Astrocyte (in vitro differentiated cells and primary cell): ENCODE measurements around the gene CHL1. TPM values are rescaled to one million over a fixed set of nuclear protein-coding genes. Genes with fewer than 3 reads are reported as not detected.

Source experiments
- DNase-seq: peaks from one replicate; pipeline ENCODE4 v3.0.0-alpha.2; 2010; ENCODE audit warnings: low read depth
- FAIRE-seq: peaks from 2 replicates; lab custom pipeline; 2011; peaks lifted over from hg19 to GRCh38; lab: Jason Lieb, UNC
- H2AFZ ChIP-seq: 2 replicates; pipeline ENCODE4 v1.6.0; 2012; ENCODE audit warnings: low read depth, low read length, inconsistent platforms
- H3K27ac ChIP-seq: 2 replicates; pipeline ENCODE4 v1.5.1; 2011; ENCODE audit warnings: low read depth, low read length, inconsistent platforms
- H3K27me3 ChIP-seq: 2 replicates; pipeline ENCODE4 v1.6.0; 2011; ENCODE audit warnings: low read length, inconsistent platforms; ENCODE audit not compliant: insufficient read depth
- H3K36me3 ChIP-seq: 2 replicates; pipeline ENCODE4 v1.5.1; 2011; ENCODE audit warnings: low read length, inconsistent platforms; ENCODE audit not compliant: insufficient read depth
- H3K4me1 ChIP-seq: 2 replicates; pipeline ENCODE4 v1.5.1; 2011; ENCODE audit warnings: low read length, inconsistent platforms; ENCODE audit not compliant: insufficient read depth
- H3K4me2 ChIP-seq: 2 replicates; pipeline ENCODE4 v1.6.0; 2012; ENCODE audit warnings: low read length, inconsistent platforms
- H3K4me3 ChIP-seq: 2 replicates; pipeline ENCODE4 v1.5.1; 2011; ENCODE audit warnings: low read depth, mild to moderate bottlenecking, low read length, inconsistent platforms; ENCODE audit not compliant: insufficient read depth
- H3K79me2 ChIP-seq: 2 replicates; pipeline ENCODE4 v1.6.0; 2012; ENCODE audit warnings: mild to moderate bottlenecking, low read length, inconsistent platforms; ENCODE audit not compliant: insufficient read depth
- H3K9ac ChIP-seq: 2 replicates; pipeline ENCODE4 v1.6.0; 2012; ENCODE audit warnings: mild to moderate bottlenecking, low read length, inconsistent platforms
- H3K9me3 ChIP-seq: 2 replicates; pipeline ENCODE4 v1.5.1; 2012; ENCODE audit warnings: low read depth, mild to moderate bottlenecking, low read length, inconsistent platforms; ENCODE audit not compliant: insufficient read depth
- H4K20me1 ChIP-seq: 2 replicates; pipeline ENCODE4 v1.6.0; 2012; ENCODE audit warnings: low read length, inconsistent platforms; ENCODE audit not compliant: insufficient read depth
- H3K27ac Mint-ChIP-seq: one replicate; pipeline ENCODE4 v1.8.0; 2021; ENCODE audit warnings: mild to moderate bottlenecking, mixed read lengths; ENCODE audit not compliant: unreplicated experiment
- H3K27me3 Mint-ChIP-seq: one replicate; pipeline ENCODE4 v1.8.0; 2021; ENCODE audit warnings: low read depth, mixed read lengths; ENCODE audit not compliant: unreplicated experiment
- H3K36me3 Mint-ChIP-seq: one replicate; pipeline ENCODE4 v1.8.0; 2021; ENCODE audit warnings: low read depth, mixed read lengths; ENCODE audit not compliant: unreplicated experiment
- H3K4me1 Mint-ChIP-seq: one replicate; pipeline ENCODE4 v1.8.0; 2021; ENCODE audit warnings: low read depth, mixed read lengths; ENCODE audit not compliant: unreplicated experiment
- H3K4me3 Mint-ChIP-seq: one replicate; pipeline ENCODE4 v1.8.0; 2021; ENCODE audit warnings: mild to moderate bottlenecking, moderate library complexity, mixed read lengths; ENCODE audit not compliant: unreplicated experiment
- H3K9me3 Mint-ChIP-seq: one replicate; pipeline ENCODE4 v1.8.0; 2021; ENCODE audit warnings: mild to moderate bottlenecking, mixed read lengths; ENCODE audit not compliant: unreplicated experiment
- EZH2 ChIP-seq: IDR thresholded peaks from 2 replicates; pipeline ENCODE4 v1.6.1; 2012; ENCODE audit warnings: mild to moderate bottlenecking, low read length, inconsistent platforms; ENCODE audit not compliant: insufficient read depth
- total RNA-seq: library from RNA; stranded (reverse); gene quantifications from 2 replicates; pipeline ENCODE4 v1.2.1, GENCODE V29; 2021
- TF ChIP-seq, protein P1 (sequence below): IDR thresholded peaks from 2 replicates; pipeline ENCODE4 v1.5.1; 2011; ENCODE audit warnings: low read depth, mild to moderate bottlenecking, inconsistent platforms, low read length, moderate library complexity; ENCODE audit not compliant: insufficient read depth

The CHL1 gene
- total RNA-seq, 1 donor from 2014 or later, result not detected

DNA sequence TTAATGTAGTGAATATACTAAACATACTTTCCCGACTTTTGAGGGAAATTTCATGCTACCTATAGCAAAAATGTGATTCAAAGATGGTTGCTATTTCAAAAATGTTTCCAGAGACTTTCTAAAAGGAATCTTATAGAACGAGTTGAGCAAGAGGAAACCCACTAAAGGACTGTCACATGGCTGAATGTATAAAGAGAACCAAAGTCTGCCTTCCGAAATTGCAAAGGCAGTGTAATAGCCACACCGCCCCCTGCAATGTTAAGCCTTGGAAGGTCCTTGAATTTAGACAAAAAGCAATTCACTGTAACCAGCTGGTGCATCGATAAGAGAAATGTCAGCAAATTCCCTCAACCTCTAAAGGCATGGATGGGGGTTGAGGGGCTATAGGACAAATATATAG, 142.8 kb downstream of the CHL1 start:
- FAIRE-seq (no peak), DNase-seq (no peak)
- H3K36me3 Mint-ChIP-seq, result no peaks in the 10 kb centered on the region
- Histone ChIP-seq H3K79me2 (no peaks in the 10 kb centered on the region), H3K27me3 (no peaks in the 10 kb centered on the region), H3K4me2 (no peak overlapping the region), H3K27ac (no peak overlapping the region), H2AFZ (no peak overlapping the region), H3K36me3 (no peaks in the 10 kb centered on the region), H3K9me3 (no peaks in the 10 kb centered on the region), H4K20me1 (no peaks in the 10 kb centered on the region), H3K9ac (no peak overlapping the region), H3K4me3 (no peak overlapping the region), H3K4me1 (no peaks in the 10 kb centered on the region)
- H3K4me3 Mint-ChIP-seq, result no peak overlapping the region
- H3K4me1 Mint-ChIP-seq, result no peaks in the 10 kb centered on the region
- no peak overlapping the region for H3K27ac Mint-ChIP-seq
- H3K9me3 Mint-ChIP-seq, result no peaks in the 10 kb centered on the region
- no peaks in the 10 kb centered on the region for H3K27me3 Mint-ChIP-seq
- TF ChIP-seq, protein P1, sequence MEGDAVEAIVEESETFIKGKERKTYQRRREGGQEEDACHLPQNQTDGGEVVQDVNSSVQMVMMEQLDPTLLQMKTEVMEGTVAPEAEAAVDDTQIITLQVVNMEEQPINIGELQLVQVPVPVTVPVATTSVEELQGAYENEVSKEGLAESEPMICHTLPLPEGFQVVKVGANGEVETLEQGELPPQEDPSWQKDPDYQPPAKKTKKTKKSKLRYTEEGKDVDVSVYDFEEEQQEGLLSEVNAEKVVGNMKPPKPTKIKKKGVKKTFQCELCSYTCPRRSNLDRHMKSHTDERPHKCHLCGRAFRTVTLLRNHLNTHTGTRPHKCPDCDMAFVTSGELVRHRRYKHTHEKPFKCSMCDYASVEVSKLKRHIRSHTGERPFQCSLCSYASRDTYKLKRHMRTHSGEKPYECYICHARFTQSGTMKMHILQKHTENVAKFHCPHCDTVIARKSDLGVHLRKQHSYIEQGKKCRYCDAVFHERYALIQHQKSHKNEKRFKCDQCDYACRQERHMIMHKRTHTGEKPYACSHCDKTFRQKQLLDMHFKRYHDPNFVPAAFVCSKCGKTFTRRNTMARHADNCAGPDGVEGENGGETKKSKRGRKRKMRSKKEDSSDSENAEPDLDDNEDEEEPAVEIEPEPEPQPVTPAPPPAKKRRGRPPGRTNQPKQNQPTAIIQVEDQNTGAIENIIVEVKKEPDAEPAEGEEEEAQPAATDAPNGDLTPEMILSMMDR, result no peak
- TF ChIP-seq EZH2, result no peak

DNA sequence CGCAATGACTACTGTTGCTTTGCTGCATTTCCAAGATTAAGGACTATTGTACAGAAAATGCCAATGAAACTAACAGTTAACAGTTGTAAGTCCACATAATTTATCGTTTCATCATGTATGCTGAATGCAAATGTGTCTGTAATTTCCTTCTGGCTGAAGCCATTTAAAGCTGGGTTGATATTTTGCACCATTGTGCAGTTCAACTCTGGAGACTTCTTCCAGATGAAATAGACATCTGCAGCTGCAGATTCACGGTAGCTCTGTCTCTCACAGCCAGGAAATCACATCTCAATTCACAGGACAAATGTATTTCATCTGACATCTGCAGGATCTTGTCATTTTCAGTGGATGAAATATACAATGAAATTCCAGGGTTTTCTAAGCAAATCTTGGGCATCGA, 145.4 kb downstream of the CHL1 start:
- no peak overlapping the region for H3K27ac ChIP-seq
- no peaks in the 10 kb centered on the region for H3K27me3 ChIP-seq
- Mint-ChIP-seq H3K4me3 (no peak overlapping the region), H3K27me3 (no peaks in the 10 kb centered on the region), H3K27ac (no peak overlapping the region), H3K36me3 (no peaks in the 10 kb centered on the region), H3K9me3 (peaks cover 4% of the 10 kb centered on the region), H3K4me1 (no peaks in the 10 kb centered on the region)
- H3K9ac ChIP-seq, result no peak overlapping the region
- H3K79me2 ChIP-seq, result no peaks in the 10 kb centered on the region
- no peak overlapping the region for H3K4me3 ChIP-seq
- no peaks in the 10 kb centered on the region for H3K9me3 ChIP-seq
- no peak overlapping the region for H2AFZ ChIP-seq
- TF ChIP-seq, protein P1, result no peak
- TF ChIP-seq EZH2, result no peak
- DNase-seq, result no peak
- H4K20me1 ChIP-seq, result no peaks in the 10 kb centered on the region
- no peak for FAIRE-seq
- no peak overlapping the region for H3K4me2 ChIP-seq
- no peaks in the 10 kb centered on the region for H3K36me3 ChIP-seq
- no peaks in the 10 kb centered on the region for H3K4me1 ChIP-seq

DNA sequence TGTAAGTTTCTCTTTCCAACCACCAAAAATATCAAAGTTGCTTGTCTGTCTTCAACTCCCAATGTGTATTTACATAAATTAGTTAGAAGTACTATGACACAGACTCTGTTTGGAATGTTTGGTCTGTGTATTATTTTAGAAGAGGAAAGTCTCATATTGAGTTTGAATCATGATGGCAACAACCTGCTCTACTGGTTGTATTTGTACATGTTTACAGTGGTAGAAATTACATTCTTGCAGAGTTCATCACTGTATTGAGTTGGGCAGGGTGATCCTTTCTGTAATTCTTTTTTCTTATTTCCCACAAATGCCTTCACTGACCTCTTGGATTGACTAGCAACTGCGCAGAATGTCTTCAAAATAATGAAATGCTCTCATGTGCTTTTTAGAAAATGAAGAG, 149.6 kb downstream of the CHL1 start:
- H3K4me1 Mint-ChIP-seq, result no peaks in the 10 kb centered on the region
- no peak overlapping the region for H3K4me3 Mint-ChIP-seq
- peaks cover 4% of the 10 kb centered on the region for H3K9me3 Mint-ChIP-seq
- Histone ChIP-seq H3K9me3 (no peaks in the 10 kb centered on the region), H3K36me3 (no peaks in the 10 kb centered on the region), H3K79me2 (no peaks in the 10 kb centered on the region), H3K27me3 (no peaks in the 10 kb centered on the region), H3K9ac (no peak overlapping the region), H3K4me3 (no peak overlapping the region), H3K4me1 (no peaks in the 10 kb centered on the region), H3K27ac (no peak overlapping the region), H3K4me2 (no peak overlapping the region), H4K20me1 (no peaks in the 10 kb centered on the region), H2AFZ (no peak overlapping the region)
- TF ChIP-seq EZH2, result no peak
- H3K36me3 Mint-ChIP-seq, result no peaks in the 10 kb centered on the region
- H3K27me3 Mint-ChIP-seq, result no peaks in the 10 kb centered on the region
- no peak overlapping the region for H3K27ac Mint-ChIP-seq
- DNase-seq, result peak; percentile 2
- no peak for FAIRE-seq
